Suppressor macrophage (primary cell): ENCODE results near the gene TGFB1.

ENCODE experiments used
- DNase-seq, 4 experiments: peaks; one replicate each; pipeline ENCODE4 v3.0.0-alpha.2; 2020 to 2022

Gene TGFB1

GRCh38 chr19:41321204-41321599, 32.5 kb downstream of the TGFB1 start:
- no peak for DNase-seq

GRCh38 chr19:41320568-41320967, 33.2 kb downstream of the TGFB1 start:
- no peak for DNase-seq

- DNase-seq: no peak
Observed at GRCh38 chr19:41320185-41320518, 33.6 kb downstream of the TGFB1 start.

- DNase-seq: no peak
Observed at GRCh38 chr19:41319500-41320184, 34.1 kb downstream of the TGFB1 start.

GRCh38 chr19:41318696-41319499, 34.8 kb downstream of the TGFB1 start:
- DNase-seq: no peak

- no peak for DNase-seq
Observed at GRCh38 chr19:41316306-41316920, 37.3 kb downstream of the TGFB1 start.

GRCh38 chr19:41311613-41312012, 42.1 kb downstream of the TGFB1 start:
- DNase-seq: no peak

- peak in 2 of 4 experiments; percentile 20 to 32 for DNase-seq
Observed at GRCh38 chr19:41311072-41311471, 42.6 kb downstream of the TGFB1 start.

GRCh38 chr19:41310033-41310831, 43.5 kb downstream of the TGFB1 start, which contains the start of gene CCDC97:
Gene CCDC97 (plus strand): TSS chr19:41310172. CDS start chr19:41310311, 139 bp downstream.
- DNase-seq: peak; percentile 90 to 96 (median 94)

GRCh38 chr19:41309180-41310032, 44.3 kb downstream of the TGFB1 start:
- peak; percentile 56 to 75 (median 70) for DNase-seq

GRCh38 chr19:41308450-41309179, 45.1 kb downstream of the TGFB1 start:
- DNase-seq: peak; percentile 96 to 100 (median 96)

GRCh38 chr19:41307954-41308449, 45.7 kb downstream of the TGFB1 start:
- no peak for DNase-seq

GRCh38 chr19:41307090-41307875, 46.4 kb downstream of the TGFB1 start:
- peak in 2 of 4 experiments; percentile 28 to 31 for DNase-seq

GRCh38 chr19:41305927-41306793, 47.6 kb downstream of the TGFB1 start:
- DNase-seq: no peak

GRCh38 chr19:41304706-41305483, 48.8 kb downstream of the TGFB1 start:
- DNase-seq: no peak

- DNase-seq: no peak
Observed at GRCh38 chr19:41303954-41304353, 49.8 kb downstream of the TGFB1 start.

GRCh38 chr19:41302624-41303351, 50.9 kb downstream of the TGFB1 start:
- peak in 3 of 4 experiments; percentile 50 to 51 (median 51) for DNase-seq
